Testis (tissue), 3 donors: ENCODE measurements around the gene ZNF688. TPM values are rescaled to one million over a fixed set of nuclear protein-coding genes. Genes with fewer than 3 reads are reported as not detected.

Experiments
- DNase-seq: peaks from one replicate; pipeline ENCODE4 v3.0.0-alpha.2; 2019
- H3K27ac ChIP-seq, 2 donors: fragments of 200-600 bp; sonication (generic); one replicate each; pipeline ENCODE4 v1.5.1; 2019
- H3K27me3 ChIP-seq: fragments of 200-600 bp; sonication (generic); one replicate; pipeline ENCODE4 v1.5.1; 2019
- H3K36me3 ChIP-seq: fragments of 200-600 bp; sonication (generic); one replicate; pipeline ENCODE4 v1.5.1; 2017; ENCODE audit warnings: low read depth; ENCODE audit errors: missing control alignments
- H3K4me1 ChIP-seq: fragments of 200-600 bp; sonication (generic); one replicate; pipeline ENCODE4 v1.5.1; 2019
- H3K4me3 ChIP-seq, 2 donors: fragments of 200-600 bp; sonication (generic); one replicate each; pipeline ENCODE4 v1.5.1; 2017 to 2019
- H3K9me3 ChIP-seq: fragments of 200-600 bp; sonication (generic); one replicate; pipeline ENCODE4 v1.5.1; 2017
- POLR2A ChIP-seq: fragments of 450-650 bp; IDR thresholded peaks from one replicate; pipeline ENCODE4 v1.6.1; 2017; ENCODE audit warnings: antibody characterized with exemption, mild to moderate bottlenecking, moderate library complexity
- WGBS, 2 donors: methylation state at CpG; one replicate each; pipeline ENCODE4 v1.1.5; 2018; 5-methylcytosine and 5-hydroxymethylcytosine counted together
- intact Hi-C: fragments of 100-400 bp; cut with DNase I; formaldehyde crosslinking; loops from one replicate; pipeline ENCODE4 v1.15.1; 2023; ENCODE audit warnings: low total_unique reads
- polyA plus RNA-seq: library from polyadenylated mRNA; stranded (reverse); fragments of 350-450 nt; fragmentation: Illumina TruSeq; extraction: RNeasy Lipid Tissue Mini Kit (QIAGEN cat#74804); gene quantifications from one replicate; pipeline ENCODE4 v1.2.3, GENCODE V29; 2014; ENCODE audit warnings: low read depth, low replicate concordance; ENCODE audit not compliant: insufficient read depth
- total RNA-seq, 2 donors: library from RNA; depleted of rRNA; stranded (reverse); fragments of >200 nt; gene quantifications; one replicate each; pipeline ENCODE4 v1.2.3, GENCODE V29; 2016
- TF ChIP-seq, protein P1 (sequence below), 3 experiments: fragments of 450-650 bp in 2 of 3; fragments of 200-600 bp in 1 of 3; sonication (generic) in 1 of 3; IDR thresholded peaks; one replicate each; pipeline ENCODE4 v1.5.1; 2016 to 2019; ENCODE audit warnings: antibody characterized with exemption in 3 of 3, mild to moderate bottlenecking in 2 of 3, moderate library complexity in 1 of 3

The ZNF688 gene
- total and polyA plus RNA-seq, 3 donors from 2014 or later: 21.7 to 54.6 (median 38.5) TPM

DNA sequence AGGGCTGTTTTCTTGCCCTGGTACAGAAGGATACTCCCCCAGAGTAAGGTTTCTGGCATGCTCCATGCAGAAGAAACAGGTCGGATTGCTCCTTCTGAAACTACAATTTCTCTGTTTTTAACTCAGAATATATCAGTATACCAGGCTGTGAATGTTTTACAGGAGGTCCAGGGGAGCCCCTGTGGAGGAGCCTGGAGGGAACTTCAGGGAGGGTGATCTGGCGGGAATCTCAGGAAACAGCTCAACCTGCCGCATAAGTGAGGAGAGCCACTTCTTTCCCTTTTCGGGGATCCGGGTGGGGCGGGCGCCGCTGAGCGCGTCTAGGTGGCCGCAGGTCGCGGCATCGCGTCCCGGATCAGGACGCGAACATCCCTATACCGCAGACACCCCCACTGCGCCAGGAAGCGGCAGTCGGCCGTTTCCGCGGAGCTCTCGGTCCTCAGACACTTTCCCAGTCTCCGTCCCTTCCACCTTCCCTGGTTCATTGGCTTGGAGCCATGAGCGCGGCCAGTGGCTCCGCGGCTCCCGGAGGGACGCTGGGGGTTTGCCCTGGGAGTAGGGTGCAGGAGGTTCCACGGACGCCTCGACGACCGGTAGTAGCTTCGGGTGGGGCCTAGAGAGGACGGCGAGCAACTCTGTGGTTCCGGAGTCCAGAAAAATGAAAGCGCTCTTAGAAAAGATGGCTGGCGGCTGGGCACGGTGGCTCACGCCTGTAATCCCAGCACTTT, 10.3 kb downstream of the ZNF688 start:
- 15 to 29% methylated on average over 5 to 46 of the region's 46 CpGs for WGBS, 2 donors
- Histone ChIP-seq H3K36me3 (no peaks in the 10 kb centered on the region), H3K4me3 (peak overlapping the region; percentile 48 to 62), H3K27me3 (no peaks in the 10 kb centered on the region), H3K9me3 (no peaks in the 10 kb centered on the region), H3K4me1 (peaks cover 17% of the 10 kb centered on the region), H3K27ac (peak overlapping the region; percentile 53 to 57)
- TF ChIP-seq, protein P1, sequence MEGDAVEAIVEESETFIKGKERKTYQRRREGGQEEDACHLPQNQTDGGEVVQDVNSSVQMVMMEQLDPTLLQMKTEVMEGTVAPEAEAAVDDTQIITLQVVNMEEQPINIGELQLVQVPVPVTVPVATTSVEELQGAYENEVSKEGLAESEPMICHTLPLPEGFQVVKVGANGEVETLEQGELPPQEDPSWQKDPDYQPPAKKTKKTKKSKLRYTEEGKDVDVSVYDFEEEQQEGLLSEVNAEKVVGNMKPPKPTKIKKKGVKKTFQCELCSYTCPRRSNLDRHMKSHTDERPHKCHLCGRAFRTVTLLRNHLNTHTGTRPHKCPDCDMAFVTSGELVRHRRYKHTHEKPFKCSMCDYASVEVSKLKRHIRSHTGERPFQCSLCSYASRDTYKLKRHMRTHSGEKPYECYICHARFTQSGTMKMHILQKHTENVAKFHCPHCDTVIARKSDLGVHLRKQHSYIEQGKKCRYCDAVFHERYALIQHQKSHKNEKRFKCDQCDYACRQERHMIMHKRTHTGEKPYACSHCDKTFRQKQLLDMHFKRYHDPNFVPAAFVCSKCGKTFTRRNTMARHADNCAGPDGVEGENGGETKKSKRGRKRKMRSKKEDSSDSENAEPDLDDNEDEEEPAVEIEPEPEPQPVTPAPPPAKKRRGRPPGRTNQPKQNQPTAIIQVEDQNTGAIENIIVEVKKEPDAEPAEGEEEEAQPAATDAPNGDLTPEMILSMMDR (IDR thresholded peaks at IDR 0.05): no peak
- TF ChIP-seq POLR2A: no peak
- peak; percentile 52 for DNase-seq
- intact Hi-C loops: no loop called here

- Histone ChIP-seq H3K27me3 (no peaks in the 10 kb centered on the region), H3K36me3 (no peaks in the 10 kb centered on the region), H3K9me3 (no peaks in the 10 kb centered on the region), H3K4me1 (peaks cover 17% of the 10 kb centered on the region), H3K4me3 (no peak overlapping the region), H3K27ac (no peak overlapping the region)
- TF ChIP-seq, protein P1 (IDR thresholded peaks at IDR 0.05): no peak
- no peak for TF ChIP-seq POLR2A
- intact Hi-C loops: no loop called here
- DNase-seq: no peak
- WGBS, 2 donors: 79 to 84% methylated on average over 6 of the region's 6 CpGs
Measured at GRCh38 chr16:30559690-30560089, 11.8 kb downstream of the ZNF688 start.

DNA sequence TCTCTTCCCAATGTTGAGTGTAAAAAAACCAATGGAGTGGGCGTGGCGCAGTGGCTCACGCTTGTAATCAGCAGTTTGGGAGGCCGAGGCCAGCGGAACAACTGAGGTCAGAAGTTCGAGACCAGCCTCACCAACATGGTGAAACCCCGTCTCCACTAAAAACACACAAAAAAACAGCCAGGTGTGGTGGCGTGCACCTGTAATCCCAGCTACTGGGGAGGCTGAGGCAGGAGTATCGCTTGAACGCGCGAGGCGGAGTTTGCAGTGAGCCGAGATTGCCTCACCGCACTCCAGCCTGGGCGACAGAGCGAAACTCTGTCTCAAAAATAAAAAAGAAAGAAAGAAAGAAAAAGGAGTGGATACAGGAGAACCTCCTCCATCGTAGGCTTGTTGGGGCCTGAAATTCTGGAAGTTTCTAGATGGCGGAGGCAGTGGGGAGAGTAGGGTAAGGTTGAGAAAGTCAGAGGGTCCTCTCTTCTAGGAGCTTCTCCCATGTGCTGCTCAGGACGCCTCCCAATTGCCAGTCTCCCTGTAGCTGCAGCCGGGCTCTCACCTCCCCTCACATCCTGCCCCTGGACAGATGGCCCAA, 12.6 kb downstream of the ZNF688 start:
- DNase-seq: no peak
- Histone ChIP-seq H3K36me3 (no peaks in the 10 kb centered on the region), H3K27ac (peak overlapping the region; percentile 92 to 96), H3K4me1 (peaks cover 17% of the 10 kb centered on the region), H3K27me3 (no peaks in the 10 kb centered on the region), H3K9me3 (no peaks in the 10 kb centered on the region), H3K4me3 (peak overlapping the region; percentile 84 to 85)
- 52 to 66% methylated on average over 21 of the region's 21 CpGs for WGBS, 2 donors
- no peak for TF ChIP-seq POLR2A
- TF ChIP-seq, protein P1 (IDR thresholded peaks at IDR 0.05): no peak
- intact Hi-C loops: no loop called here

DNA sequence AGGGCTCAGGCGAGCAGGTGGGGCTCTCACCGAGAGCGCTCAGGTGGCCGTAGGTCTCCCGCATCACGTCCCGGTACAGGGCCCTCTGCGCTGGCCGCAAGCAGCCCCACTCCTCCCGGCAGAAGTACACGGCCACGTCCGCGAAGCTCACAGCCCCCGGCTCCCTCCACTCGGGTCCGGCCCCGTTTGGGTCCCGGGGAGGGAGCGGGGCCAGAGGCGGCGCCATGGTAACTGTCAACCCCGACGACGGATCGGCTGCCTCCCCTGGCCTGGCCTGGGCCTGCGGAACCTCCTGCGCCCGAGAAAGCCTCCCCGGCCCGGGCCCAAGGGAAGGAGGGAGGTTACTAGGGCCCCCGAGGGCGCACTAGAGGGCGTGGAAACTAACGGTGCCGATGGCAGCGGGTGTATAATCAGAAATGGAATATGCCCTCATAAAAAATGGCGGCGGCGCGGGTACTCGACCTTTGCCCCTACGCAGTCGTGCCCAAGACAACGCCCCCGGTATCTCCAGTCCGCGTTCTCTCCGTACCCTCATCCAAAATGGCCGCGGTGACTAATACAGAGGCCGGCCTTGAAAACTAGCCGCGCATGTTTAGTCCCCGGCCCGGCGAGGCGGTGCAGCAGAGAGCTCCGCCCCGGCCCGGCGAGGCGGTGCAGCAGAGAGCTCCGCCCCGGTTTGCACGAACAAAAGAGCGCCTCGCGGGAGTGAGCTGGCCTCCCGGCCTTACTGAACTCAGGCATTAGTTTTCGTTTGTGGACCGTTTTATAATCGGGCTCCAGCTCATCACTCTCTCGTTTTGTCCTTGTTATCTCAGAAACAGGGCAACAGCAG, 13.3 kb downstream of the ZNF688 start, which contains the start of gene ZNF764:
ZNF764 (minus strand) TSS at position 418 of the 832 bp plus-strand sequence; CDS start at position 226, 192 bp downstream.
- Histone ChIP-seq H3K27ac (peak within 1 kb of the TSS; percentile 92 to 96), H3K27me3 (no peaks in the 10 kb centered on the region), H3K36me3 (no peaks in the 10 kb centered on the region), H3K4me1 (peaks cover 17% of the 10 kb centered on the region), H3K4me3 (peak within 1 kb of the TSS; percentile 84 to 85), H3K9me3 (no peaks in the 10 kb centered on the region)
- peak; percentile 99 for DNase-seq
- TF ChIP-seq, protein P1 (IDR thresholded peaks at IDR 0.05): no peak
- TF ChIP-seq POLR2A: no peak
- intact Hi-C loops: no loop called here
- WGBS, 2 donors: 0 to 2% methylated on average over 9 to 55 of the region's 74 CpGs
